HG02852 (cell line): Measurements from ENCODE around the gene SDF4.

Source experiments
- ATAC-seq: cut with Tn5 transposase; IDR thresholded peaks from one replicate; pipeline ENCODE4 v1.9.1; 2021; ENCODE audit warnings: mild to moderate bottlenecking, moderate library complexity; ENCODE audit not compliant: unreplicated experiment

The SDF4 gene

GRCh38 chr1:1229770-1230169 is 2.0 kb downstream of the SDF4 start:
- ATAC-seq: no peak

DNA sequence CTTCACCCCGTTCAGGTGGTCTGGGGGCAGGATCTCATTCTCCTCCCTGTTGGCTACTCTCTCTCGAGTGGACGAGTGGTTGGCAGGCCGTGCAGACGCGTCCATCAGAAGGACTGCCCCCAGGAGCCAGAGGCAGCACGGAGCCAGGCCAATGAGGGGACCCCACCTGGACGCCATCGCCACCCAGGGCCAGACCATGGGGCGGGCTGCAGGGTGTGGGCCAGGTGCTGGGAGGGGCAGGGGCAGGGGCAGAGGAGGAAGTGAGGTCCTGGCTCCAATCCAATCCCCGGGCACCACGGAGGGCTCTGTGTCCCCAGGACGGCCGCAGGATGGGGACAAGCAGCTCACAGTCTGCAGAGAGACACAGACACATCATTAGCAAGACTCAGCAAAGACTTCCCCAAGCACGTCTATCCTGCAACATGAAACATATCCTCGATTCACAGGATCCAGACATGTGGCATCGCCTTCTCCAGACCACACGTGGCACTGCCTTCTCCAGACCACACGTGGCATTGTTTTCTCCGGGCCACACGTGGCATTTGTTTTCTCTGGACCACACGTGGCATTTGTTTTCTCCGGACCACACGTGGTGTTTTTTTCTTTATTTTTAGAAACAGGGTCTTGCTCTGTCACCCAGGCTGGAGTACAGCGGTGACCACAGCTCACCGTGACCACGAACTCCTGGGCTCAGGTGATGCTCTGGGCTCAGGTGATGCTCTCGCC is 3.0 kb downstream of the SDF4 start:
- ATAC-seq: no peak

DNA sequence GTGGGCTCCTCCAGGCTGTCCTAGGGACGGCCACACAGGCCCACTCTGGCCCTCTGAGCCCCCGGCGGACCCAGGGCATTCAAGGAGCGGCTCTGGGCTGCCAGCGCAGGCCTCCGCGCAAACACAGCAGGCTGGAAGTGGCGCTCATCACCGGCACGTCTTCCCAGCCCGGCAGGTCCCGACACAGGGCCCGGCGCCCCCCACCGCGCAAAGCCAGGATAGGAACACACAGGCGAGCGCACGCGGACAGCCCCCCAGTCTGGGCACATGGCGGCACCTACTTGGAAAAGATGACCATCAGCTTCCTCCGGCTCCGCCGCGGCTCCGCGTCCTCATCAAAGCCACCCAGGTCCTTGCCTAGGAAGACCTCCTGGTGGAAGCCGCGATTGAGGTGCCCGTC is 3.6 kb downstream of the SDF4 start:
- no peak for ATAC-seq

GRCh38 chr1:1227386-1227785 is 4.4 kb downstream of the SDF4 start:
- no peak for ATAC-seq

DNA sequence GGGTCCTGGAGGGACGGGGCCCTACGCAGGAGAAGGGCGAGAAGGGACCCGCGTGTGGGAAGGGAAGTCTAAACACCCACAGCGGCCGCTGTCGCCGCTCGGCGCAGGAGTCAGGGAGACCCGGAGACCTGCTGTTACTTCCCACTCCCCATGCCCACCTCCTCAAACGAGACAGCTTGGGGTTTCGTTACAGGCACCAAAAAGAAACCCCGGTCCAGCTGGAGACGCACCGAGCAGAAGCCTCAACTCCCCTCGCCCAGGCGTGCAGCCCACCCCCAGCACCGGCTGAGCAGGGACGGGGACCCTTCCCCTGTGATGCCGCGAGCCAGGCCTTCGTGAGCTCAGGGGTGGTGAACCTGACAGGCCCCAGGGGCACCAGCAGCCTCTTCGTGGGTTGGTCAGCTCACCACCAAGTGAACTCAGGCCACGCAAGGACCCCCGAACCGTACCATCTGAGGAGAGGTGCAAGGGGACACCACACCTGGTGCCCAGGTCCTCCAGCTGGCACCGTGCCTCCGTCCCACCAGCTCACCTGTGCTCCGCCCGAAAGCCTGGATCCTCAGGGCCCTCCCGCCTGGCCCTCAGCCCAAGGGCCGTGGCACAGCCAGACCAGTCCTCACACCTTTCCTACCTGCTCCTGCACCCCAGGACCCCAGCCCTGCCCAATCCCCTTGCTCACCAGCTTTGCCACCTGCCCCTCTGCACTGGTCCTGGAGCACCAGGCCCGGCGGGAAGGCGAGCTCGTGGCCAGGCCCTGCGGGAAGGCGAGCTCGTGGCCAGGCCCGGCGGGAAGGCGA is 5.0 kb downstream of the SDF4 start:
- no peak for ATAC-seq

DNA sequence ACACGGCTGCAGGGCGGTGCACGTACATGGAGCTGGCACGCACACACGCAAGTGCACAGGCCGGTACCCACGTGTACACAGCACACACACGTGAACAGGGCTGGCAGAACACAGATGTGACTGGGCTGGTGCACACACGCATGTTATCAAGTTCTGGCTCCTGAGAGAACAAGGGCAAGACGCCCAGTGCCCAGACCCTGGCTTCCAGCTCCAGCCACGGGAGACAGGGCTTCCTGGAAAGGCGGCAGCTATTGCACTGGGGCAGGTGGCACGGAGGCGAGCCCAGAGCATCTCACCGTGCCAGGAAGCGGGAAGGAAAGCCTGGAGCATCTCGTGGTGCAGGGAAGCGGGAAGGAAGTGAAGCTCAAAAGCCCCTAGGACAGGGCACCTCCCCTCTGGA is 5.9 kb downstream of the SDF4 start:
- no peak for ATAC-seq

DNA sequence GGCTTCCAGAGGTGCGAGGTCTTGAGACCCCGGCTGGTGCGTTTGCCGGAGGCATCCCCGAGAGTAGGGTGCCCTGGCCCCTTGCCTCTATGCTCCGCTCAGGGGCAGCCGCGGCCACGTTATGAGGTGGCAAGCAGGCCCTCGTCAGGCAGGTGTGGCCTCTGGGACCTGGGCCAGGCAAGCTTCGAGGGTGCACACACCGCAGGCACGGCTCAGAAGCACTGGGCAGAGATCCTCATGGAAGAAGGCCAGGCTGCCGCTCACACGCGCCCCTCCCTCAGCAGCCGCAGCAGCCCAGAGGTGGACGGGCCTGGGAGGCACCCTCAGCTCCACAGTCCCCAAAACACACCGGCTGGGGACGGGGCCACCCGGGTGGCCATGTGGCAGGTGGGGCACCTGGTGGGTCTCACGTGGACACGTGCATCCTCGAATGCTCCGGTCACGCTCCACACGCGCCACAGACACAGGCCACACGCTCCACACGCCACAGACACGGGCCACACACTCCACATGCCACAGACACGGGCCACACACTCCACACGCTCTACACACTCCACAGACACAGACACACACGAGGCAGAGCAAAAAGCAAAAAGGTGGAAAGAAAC is 6.5 kb downstream of the SDF4 start:
- ATAC-seq: no peak

- ATAC-seq: no peak
Observed at GRCh38 chr1:1223891-1224290, 7.9 kb downstream of the SDF4 start.

GRCh38 chr1:1223321-1223720 is 8.5 kb downstream of the SDF4 start:
- ATAC-seq: no peak

DNA sequence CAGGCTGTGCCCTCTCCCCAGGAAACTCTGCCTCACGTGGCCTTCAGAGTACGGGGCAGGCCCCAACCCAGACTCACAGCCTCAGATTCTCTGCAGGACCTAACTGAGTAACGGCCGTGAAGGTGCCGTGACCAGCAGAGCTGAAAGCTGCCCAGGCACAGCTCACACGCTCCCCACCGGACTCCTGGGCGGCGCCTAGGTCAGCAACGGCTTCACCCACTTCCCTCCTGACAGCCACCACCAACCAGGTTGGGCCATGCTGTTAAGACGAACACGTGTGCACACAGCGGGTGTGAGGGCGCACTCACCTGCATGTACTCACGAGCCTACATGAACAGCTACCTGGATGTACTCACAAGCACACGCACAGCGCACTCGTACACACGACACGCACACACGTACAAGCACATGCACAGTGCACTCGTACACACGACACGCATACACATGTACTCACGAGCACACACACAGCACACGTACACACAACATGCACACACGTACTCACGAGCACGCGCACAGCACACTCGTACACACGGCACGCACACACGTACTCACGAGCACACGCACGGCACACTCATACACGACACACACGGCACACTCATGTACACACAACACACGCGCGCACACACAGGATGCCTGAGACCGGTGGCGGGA is 9.1 kb downstream of the SDF4 start:
- no peak for ATAC-seq

DNA sequence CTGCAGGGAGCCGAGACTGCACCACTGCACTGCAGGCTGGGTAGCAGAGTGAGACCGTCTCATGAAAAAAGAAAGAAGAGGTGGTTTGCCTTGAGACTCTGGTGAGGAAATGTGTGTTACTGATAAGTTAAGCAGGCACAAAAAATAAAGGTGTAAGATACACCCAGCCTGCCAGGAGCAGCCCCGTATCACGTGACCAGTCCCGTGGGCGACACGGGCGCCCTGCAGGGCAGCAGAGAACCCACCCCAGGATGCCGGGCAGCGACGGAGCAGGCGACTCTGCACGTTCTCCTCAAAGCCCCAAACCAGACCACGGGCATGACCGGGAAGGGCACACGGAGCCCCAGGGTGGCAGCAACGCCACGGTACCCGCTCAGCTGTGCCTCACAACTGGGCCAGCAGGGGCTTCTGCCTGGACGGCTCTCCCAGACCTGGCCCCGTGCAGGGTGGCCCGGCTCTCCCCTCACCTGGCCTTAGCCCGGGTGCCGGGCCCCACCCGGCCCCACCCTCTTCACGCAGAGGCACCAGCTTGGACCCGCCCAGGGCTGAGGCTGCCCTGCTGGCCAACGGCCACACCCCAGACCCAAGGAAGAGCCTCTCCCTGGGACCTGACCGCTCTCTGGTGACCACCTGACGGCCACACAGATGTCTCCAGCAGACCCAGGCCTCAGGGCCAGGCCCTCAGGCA is 9.8 kb downstream of the SDF4 start:
- no peak for ATAC-seq

DNA sequence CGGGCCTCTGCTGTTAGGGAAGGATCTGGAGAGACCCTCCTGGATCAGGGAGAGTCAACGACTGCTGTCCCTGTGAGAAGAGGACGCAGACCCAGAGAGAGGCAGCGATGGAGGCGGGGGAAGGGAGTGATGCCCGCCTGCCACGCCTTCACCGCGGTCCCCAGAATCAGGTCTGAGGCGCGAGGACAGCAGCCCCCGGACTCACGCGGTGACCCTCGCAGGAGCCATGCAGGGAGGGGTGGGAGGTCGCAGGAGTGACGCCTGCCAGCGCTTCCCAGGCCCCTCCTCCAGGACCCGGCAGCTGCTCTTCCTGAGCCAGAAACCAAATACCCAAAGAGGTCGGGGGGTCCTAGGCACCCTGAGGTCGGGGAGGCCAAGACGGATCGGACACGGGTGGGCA is 11.6 kb downstream of the SDF4 start:
- no peak for ATAC-seq

- no peak for ATAC-seq
Observed at GRCh38 chr1:1219341-1219740, 12.5 kb downstream of the SDF4 start.

- ATAC-seq: no peak
Observed at GRCh38 chr1:1218524-1219200, 13.1 kb downstream of the SDF4 start.

DNA sequence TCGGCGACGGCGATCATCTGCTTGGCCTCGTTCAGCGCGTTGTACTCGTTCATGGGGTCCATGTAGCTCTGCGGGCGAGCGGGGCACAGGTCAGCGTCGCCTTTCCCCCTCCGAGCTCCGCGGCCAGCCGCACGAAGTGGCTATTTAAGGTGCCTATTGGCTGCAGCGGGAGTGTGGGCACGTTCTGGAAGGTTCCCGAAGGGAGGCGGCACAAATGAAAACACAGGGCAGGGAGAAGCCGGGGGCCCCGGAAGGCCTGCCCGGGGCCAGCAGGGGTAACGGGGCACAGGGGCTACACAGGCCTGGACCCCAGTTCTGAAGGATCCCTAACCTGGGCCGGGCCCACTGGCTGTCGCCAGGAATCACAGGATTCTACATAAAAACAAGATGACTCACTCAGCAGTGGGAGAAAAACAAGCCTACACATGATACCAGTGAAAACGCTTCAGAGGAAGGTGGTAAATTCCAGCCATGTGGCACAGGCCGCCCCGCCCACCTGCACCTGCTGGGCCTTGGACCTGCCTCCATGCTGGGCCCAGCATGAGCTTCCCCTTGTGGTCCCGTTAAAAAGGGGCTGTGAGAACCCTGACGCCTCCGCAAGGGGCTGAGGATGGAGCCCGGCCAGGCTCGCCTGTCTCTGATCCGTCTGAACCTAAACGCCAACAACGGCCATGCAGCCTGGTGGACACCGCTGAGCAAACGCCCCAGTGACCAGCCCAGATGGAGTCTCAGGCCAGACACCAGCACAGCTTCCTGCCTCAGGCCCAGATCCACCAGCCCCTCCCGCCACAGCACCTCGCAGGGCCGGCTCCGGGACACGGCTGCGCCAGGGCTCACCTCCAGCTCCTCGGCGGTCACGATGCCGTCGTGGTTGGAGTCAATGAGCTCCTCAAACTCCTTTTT is 13.9 kb downstream of the SDF4 start:
- ATAC-seq: no peak

DNA sequence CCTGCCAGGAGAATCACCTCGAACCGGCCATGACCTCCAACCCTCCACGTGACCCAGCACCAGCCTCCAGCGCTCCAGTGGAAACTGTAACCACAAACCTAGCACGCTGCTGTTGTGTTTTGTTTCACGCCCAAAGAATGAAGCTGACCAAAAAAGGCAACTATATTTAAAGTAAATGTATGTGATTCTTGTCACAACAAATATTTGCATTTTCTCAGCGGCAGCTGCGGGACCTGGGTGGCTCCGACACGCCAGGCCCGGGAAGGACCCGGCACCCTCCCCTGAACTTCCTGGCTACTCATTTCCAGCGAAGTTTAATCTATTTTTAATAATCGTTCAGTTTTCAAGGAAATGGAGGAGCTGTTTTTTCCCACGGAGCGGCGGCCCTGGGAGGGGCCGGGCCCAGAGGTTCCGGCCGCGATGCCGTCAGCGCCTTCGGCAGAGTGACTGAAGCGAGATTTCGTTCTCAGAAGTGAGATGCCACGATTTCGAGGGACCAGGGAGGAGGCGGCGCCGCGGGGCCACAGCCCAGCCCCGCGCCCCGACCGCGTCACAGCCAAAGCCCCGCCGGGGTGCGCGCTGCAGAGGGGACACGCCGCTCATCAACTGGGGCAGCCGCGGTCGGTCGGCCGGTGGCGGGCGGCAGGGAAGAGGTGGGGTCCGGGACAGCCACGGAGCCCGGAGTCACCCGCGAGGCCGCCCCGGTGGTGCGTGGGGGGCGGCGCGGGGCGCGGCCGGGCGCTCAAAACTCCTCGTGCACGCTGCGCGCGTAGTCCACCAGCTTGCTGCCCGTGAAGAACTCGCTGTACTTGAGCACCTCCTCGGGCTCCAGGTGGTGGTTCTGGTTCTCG is 14.8 kb downstream of the SDF4 start:
- ATAC-seq: no peak

DNA sequence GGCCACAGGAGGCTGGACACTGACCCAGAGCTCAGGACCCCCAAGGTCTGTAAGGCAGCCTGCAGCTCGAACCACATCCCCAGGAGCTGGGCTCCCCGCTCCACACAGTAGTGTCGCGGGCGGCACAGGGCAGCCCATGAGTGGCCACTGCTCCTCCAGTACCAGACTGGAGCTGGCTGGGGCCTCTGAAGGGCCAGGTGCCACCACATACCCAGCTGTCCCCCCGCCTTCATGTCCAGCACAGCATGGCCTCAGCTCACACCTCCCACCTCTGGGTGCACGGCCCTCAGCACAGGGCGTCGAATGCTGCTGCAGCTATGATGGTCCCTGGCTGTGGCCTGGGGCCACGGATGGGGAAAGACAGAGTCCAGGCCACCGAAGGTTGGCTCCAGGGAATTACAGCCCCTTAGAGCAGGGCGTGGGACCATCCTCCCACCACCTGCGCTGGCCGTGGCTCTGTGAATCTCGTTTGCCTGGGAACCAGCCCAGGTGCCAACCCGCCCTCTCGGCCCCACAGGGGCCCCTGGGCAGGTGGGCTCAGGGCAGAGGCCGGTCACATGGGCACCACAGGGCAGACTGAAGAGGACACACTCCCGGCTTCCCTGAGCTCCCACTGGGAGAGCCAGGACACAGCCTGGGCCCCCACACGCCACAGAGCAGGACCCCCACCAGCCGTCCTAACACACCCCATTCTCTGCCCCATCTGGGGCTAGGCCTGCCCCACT is 15.8 kb downstream of the SDF4 start:
- ATAC-seq: no peak
